Immature natural killer cell (primary cell): ENCODE data around the gene KRT82. TPM values are rescaled to one million over a fixed set of nuclear protein-coding genes. Genes with fewer than 3 reads are reported as not detected.

Source experiments
- DNase-seq, 3 donors: peaks; one replicate each; pipeline ENCODE4 v3.0.0; 2022; ENCODE audit warnings: mixed read lengths in 1 of 3
- H3K27ac Mint-ChIP-seq, 6 donors: one replicate each; pipeline ENCODE4 v1.8.0; 2020; ENCODE audit warnings: mixed read lengths in 6 of 6, mild to moderate bottlenecking in 5 of 6, inconsistent platforms in 4 of 6, moderate library complexity in 3 of 6
- H3K27me3 Mint-ChIP-seq, 3 donors: one replicate each; pipeline ENCODE4 v1.8.0; 2020 to 2021; ENCODE audit warnings: low read depth in 3 of 3, mild to moderate bottlenecking in 3 of 3, mixed read lengths in 3 of 3, moderate library complexity in 3 of 3, inconsistent platforms in 1 of 3
- H3K36me3 Mint-ChIP-seq, 3 donors: one replicate each; pipeline ENCODE4 v1.8.0; 2020; ENCODE audit warnings: mixed read lengths in 3 of 3, inconsistent platforms in 2 of 3, mild to moderate bottlenecking in 2 of 3
- H3K4me1 Mint-ChIP-seq, 2 donors: one replicate each; pipeline ENCODE4 v1.8.0; 2020; ENCODE audit warnings: inconsistent platforms in 2 of 2, mild to moderate bottlenecking in 2 of 2, mixed read lengths in 2 of 2, moderate library complexity in 1 of 2
- H3K4me3 Mint-ChIP-seq, 5 donors: one replicate each; pipeline ENCODE4 v1.8.0; 2020; ENCODE audit warnings: mild to moderate bottlenecking in 5 of 5, mixed read lengths in 5 of 5, inconsistent platforms in 3 of 5, moderate library complexity in 3 of 5
- H3K9me3 Mint-ChIP-seq, 6 donors: one replicate each; pipeline ENCODE4 v1.8.0; 2020; ENCODE audit warnings: mild to moderate bottlenecking in 6 of 6, mixed read lengths in 6 of 6, inconsistent platforms in 4 of 6, moderate library complexity in 3 of 6
- polyA plus RNA-seq, 3 donors: library from polyadenylated mRNA; unstranded; fragments of 300-500 nt; fragmentation: Illumina TruSeq; gene quantifications; one replicate each; pipeline ENCODE4 v1.2.3, GENCODE V29; 2021

The KRT82 gene
- polyA plus RNA-seq, 3 donors from 2014 or later, result not detected

GRCh38 chr12:52395761-52396434 is 10.2 kb downstream of the KRT82 start:
- Mint-ChIP-seq H3K4me1 (no peaks in the 10 kb centered on the region), H3K27ac (no peak overlapping the region), H3K4me3 (no peak overlapping the region), H3K9me3 (no peaks in the 10 kb centered on the region), H3K36me3 (peaks cover 0 to 4% (median 0%) of the 10 kb centered on the region in 3 donors), H3K27me3 (peaks cover 0 to 6% (median 5%) of the 10 kb centered on the region in 3 donors)
- DNase-seq, result no peak

GRCh38 chr12:52394836-52395405 is 11.2 kb downstream of the KRT82 start:
- H3K36me3 Mint-ChIP-seq, result peaks cover 0 to 4% (median 0%) of the 10 kb centered on the region in 3 donors
- H3K27ac Mint-ChIP-seq, result no peak overlapping the region
- peaks cover 0 to 6% (median 5%) of the 10 kb centered on the region in 3 donors for H3K27me3 Mint-ChIP-seq
- no peak for DNase-seq
- no peaks in the 10 kb centered on the region for H3K9me3 Mint-ChIP-seq
- H3K4me1 Mint-ChIP-seq, result no peaks in the 10 kb centered on the region
- H3K4me3 Mint-ChIP-seq, result no peak overlapping the region

- Mint-ChIP-seq H3K4me1 (no peaks in the 10 kb centered on the region), H3K27me3 (peaks cover 0 to 15% (median 5%) of the 10 kb centered on the region in 3 donors), H3K9me3 (peaks cover 0 to 1% (median 0%) of the 10 kb centered on the region in 6 donors), H3K27ac (no peak overlapping the region), H3K36me3 (no peaks in the 10 kb centered on the region), H3K4me3 (no peak overlapping the region)
- DNase-seq, result no peak
Measured at GRCh38 chr12:52392465-52393007, 13.6 kb downstream of the KRT82 start.

- no peaks in the 10 kb centered on the region for H3K36me3 Mint-ChIP-seq
- no peaks in the 10 kb centered on the region for H3K4me1 Mint-ChIP-seq
- H3K4me3 Mint-ChIP-seq, result no peak overlapping the region
- peaks cover 0 to 1% (median 0%) of the 10 kb centered on the region in 6 donors for H3K9me3 Mint-ChIP-seq
- no peak overlapping the region for H3K27ac Mint-ChIP-seq
- no peak for DNase-seq
- H3K27me3 Mint-ChIP-seq, result peaks cover 0 to 13% (median 5%) of the 10 kb centered on the region in 3 donors
Measured at GRCh38 chr12:52391618-52392002, 14.5 kb downstream of the KRT82 start.

- H3K27ac Mint-ChIP-seq, result no peak overlapping the region
Measured at GRCh38 chr12:52390739-52391617, 15.2 kb downstream of the KRT82 start.

GRCh38 chr12:52389313-52390207 is 16.6 kb downstream of the KRT82 start:
- H3K4me1 Mint-ChIP-seq, result no peaks in the 10 kb centered on the region
- peaks cover 0 to 1% (median 0%) of the 10 kb centered on the region in 6 donors for H3K9me3 Mint-ChIP-seq
- peaks cover 0 to 13% (median 4%) of the 10 kb centered on the region in 3 donors for H3K27me3 Mint-ChIP-seq
- H3K4me3 Mint-ChIP-seq, result no peak overlapping the region
- no peak for DNase-seq
- no peak overlapping the region for H3K27ac Mint-ChIP-seq
- no peaks in the 10 kb centered on the region for H3K36me3 Mint-ChIP-seq

More at GRCh38 chr12:52390739-52391617, 15.2 kb downstream of the KRT82 start:
- Mint-ChIP-seq H3K36me3 (no peaks in the 10 kb centered on the region), H3K4me1 (no peaks in the 10 kb centered on the region), H3K9me3 (peaks cover 0 to 1% (median 0%) of the 10 kb centered on the region in 6 donors), H3K27me3 (peaks cover 0 to 13% (median 5%) of the 10 kb centered on the region in 3 donors), H3K4me3 (no peak overlapping the region)
- peak in 1 of 3 donors; percentile 28 for DNase-seq

GRCh38 chr12:52387859-52388258 is 18.3 kb downstream of the KRT82 start:
- Mint-ChIP-seq H3K27me3 (peaks cover 0 to 12% (median 3%) of the 10 kb centered on the region in 3 donors), H3K27ac (no peak overlapping the region), H3K4me1 (peaks cover 3 to 5% of the 10 kb centered on the region in 2 donors), H3K9me3 (peaks cover 0 to 1% (median 0%) of the 10 kb centered on the region in 6 donors), H3K36me3 (no peaks in the 10 kb centered on the region), H3K4me3 (no peak overlapping the region)
- DNase-seq, result no peak

GRCh38 chr12:52385226-52385702 is 20.9 kb downstream of the KRT82 start, which contains the start of gene KRT84:
TSS of gene KRT84 (minus strand) at chr12:52385652. CDS start at chr12:52385585, 67 bp downstream.
- Mint-ChIP-seq H3K27me3 (peaks cover 0 to 12% (median 3%) of the 10 kb centered on the region in 3 donors), H3K4me3 (no peak within 1 kb of the TSS), H3K9me3 (peaks cover 0 to 1% (median 0%) of the 10 kb centered on the region in 6 donors), H3K4me1 (peaks cover 5 to 8% of the 10 kb centered on the region in 2 donors), H3K27ac (no peak within 1 kb of the TSS), H3K36me3 (no peaks in the 10 kb centered on the region)
- DNase-seq, result no peak

GRCh38 chr12:52383331-52383730 is 22.8 kb downstream of the KRT82 start:
- H3K36me3 Mint-ChIP-seq, result no peaks in the 10 kb centered on the region
- H3K9me3 Mint-ChIP-seq, result no peaks in the 10 kb centered on the region
- H3K4me1 Mint-ChIP-seq, result peaks cover 5 to 8% of the 10 kb centered on the region in 2 donors
- peak overlapping the region in 1 of 6 donors; percentile 29 for H3K27ac Mint-ChIP-seq
- H3K27me3 Mint-ChIP-seq, result peaks cover 0 to 3% (median 2%) of the 10 kb centered on the region in 3 donors
- no peak for DNase-seq
- no peak overlapping the region for H3K4me3 Mint-ChIP-seq

GRCh38 chr12:52382854-52383253 is 23.3 kb downstream of the KRT82 start:
- Mint-ChIP-seq H3K27me3 (peaks cover 0 to 3% (median 2%) of the 10 kb centered on the region in 3 donors), H3K4me1 (peaks cover 5 to 8% of the 10 kb centered on the region in 2 donors), H3K4me3 (no peak overlapping the region), H3K36me3 (no peaks in the 10 kb centered on the region), H3K27ac (peak overlapping the region in 1 of 6 donors; percentile 29), H3K9me3 (no peaks in the 10 kb centered on the region)
- no peak for DNase-seq

GRCh38 chr12:52381206-52381605 is 24.9 kb downstream of the KRT82 start:
- Mint-ChIP-seq H3K9me3 (no peaks in the 10 kb centered on the region), H3K27me3 (peaks cover 2 to 8% (median 5%) of the 10 kb centered on the region in 3 donors), H3K36me3 (no peaks in the 10 kb centered on the region), H3K4me1 (peaks cover 5 to 8% of the 10 kb centered on the region in 2 donors), H3K4me3 (no peak overlapping the region), H3K27ac (no peak overlapping the region)
- no peak for DNase-seq

GRCh38 chr12:52380271-52380694 is 25.9 kb downstream of the KRT82 start:
- peaks cover 2 to 9% (median 6%) of the 10 kb centered on the region in 3 donors for H3K27me3 Mint-ChIP-seq
- H3K4me3 Mint-ChIP-seq, result no peak overlapping the region
- H3K9me3 Mint-ChIP-seq, result no peaks in the 10 kb centered on the region
- H3K27ac Mint-ChIP-seq, result no peak overlapping the region
- peaks cover 5 to 8% of the 10 kb centered on the region in 2 donors for H3K4me1 Mint-ChIP-seq
- no peaks in the 10 kb centered on the region for H3K36me3 Mint-ChIP-seq
- DNase-seq, result peak in 1 of 3 donors; percentile 16
